H1 (cell line): ENCODE results near the gene MED12L. TPM values are rescaled to one million over a fixed set of nuclear protein-coding genes. Genes with fewer than 3 reads are reported as not detected.

Experiments used
- CTCF ChIA-PET: fragments of 300-600 bp; sonication (Branson Sonifier 250); formaldehyde crosslinking; loops from one replicate; lab custom pipeline; 2021; ENCODE audit not compliant: partially characterized antibody; lab: Charles Lee
- POLR2A ChIA-PET: fragments of 300-600 bp; sonication (Branson Sonifier 250); formaldehyde crosslinking; loops from one replicate; lab custom pipeline; 2021; ENCODE audit warnings: inconsistent platforms; ENCODE audit not compliant: partially characterized antibody; lab: Charles Lee
- DNase-seq, 2 experiments: peaks; one replicate each; pipeline versions ENCODE4 v3.0.0 to v3.0.0-alpha.2; 2010 to 2022; ENCODE audit warnings: low spot score in 2 of 2, low read depth in 1 of 2, mixed read lengths in 1 of 2
- FAIRE-seq: peaks from 2 replicates; lab custom pipeline; 2011; peaks lifted over from hg19 to GRCh38; lab: Jason Lieb, UNC
- H2AFZ ChIP-seq: 2 replicates; pipeline ENCODE4 v1.8.1; 2012; ENCODE audit warnings: low read length, inconsistent platforms
- H2AK5ac ChIP-seq: 2 replicates; pipeline ENCODE4 v1.6.1; 2013; ENCODE audit warnings: low read depth, low read length
- H2BK120ac ChIP-seq: replicated peaks from 2 replicates; pipeline ENCODE3; 2013; ENCODE audit warnings: low read depth, low read length, inconsistent platforms
- H2BK12ac ChIP-seq: 2 replicates; pipeline ENCODE4 v1.6.1; 2013; ENCODE audit warnings: low read depth, low read length
- H2BK15ac ChIP-seq: 2 replicates; pipeline ENCODE4 v1.6.1; 2013; ENCODE audit warnings: low read length
- H2BK20ac ChIP-seq: 2 replicates; pipeline ENCODE4 v1.6.1; 2013; ENCODE audit warnings: low read length
- H2BK5ac ChIP-seq: 2 replicates; pipeline ENCODE4 v1.6.1; 2013; ENCODE audit warnings: low read depth, low read length
- H3K14ac ChIP-seq: 2 replicates; pipeline ENCODE4 v1.6.1; 2013; ENCODE audit warnings: inconsistent platforms; ENCODE audit not compliant: insufficient read length
- H3K18ac ChIP-seq: 2 replicates; pipeline ENCODE4 v1.6.1; 2013; ENCODE audit warnings: low read length; ENCODE audit errors: extremely low read depth
- H3K23ac ChIP-seq: 2 replicates; pipeline ENCODE4 v1.6.1; 2013; ENCODE audit warnings: inconsistent platforms; ENCODE audit not compliant: insufficient read length
- H3K23me2 ChIP-seq: 2 replicates; pipeline ENCODE4 v1.6.1; 2013; ENCODE audit warnings: low read depth, low read length
- H3K27ac ChIP-seq: 2 replicates; pipeline ENCODE4 v1.6.1; 2011; ENCODE audit warnings: low read depth, low read length, inconsistent platforms
- H3K27me3 ChIP-seq, 4 experiments: replicated peaks in 1 of 4; 1 replicate in 1 of 4; 2 replicates in 3 of 4; pipeline versions ENCODE4 v1.6.1 to v1.8.1; 2011 to 2013; ENCODE audit warnings: low read length in 3 of 4, mild to moderate bottlenecking in 3 of 4, inconsistent platforms in 2 of 4, mixed read lengths in 2 of 4, moderate library complexity in 1 of 4; ENCODE audit not compliant: control insufficient read depth in 3 of 4, insufficient read depth in 3 of 4; ENCODE audit errors: extremely low read depth in 1 of 4
- H3K36me3 ChIP-seq, 4 experiments: 2 replicates each; pipeline versions ENCODE4 v1.6.1 to v1.8.1; 2011 to 2013; ENCODE audit warnings: mild to moderate bottlenecking in 4 of 4, low read length in 3 of 4, moderate library complexity in 2 of 4, control low read depth in 1 of 4, inconsistent platforms in 1 of 4; ENCODE audit not compliant: insufficient read depth in 4 of 4, control insufficient read depth in 2 of 4
- H3K4ac ChIP-seq: replicated peaks from 2 replicates; pipeline ENCODE3; 2013; ENCODE audit warnings: low read length, low read depth, mixed read lengths, inconsistent platforms; ENCODE audit not compliant: insufficient read length
- H3K4me1 ChIP-seq, 4 experiments: replicated peaks in 1 of 4; 1 replicate in 1 of 4; 2 replicates in 3 of 4; pipeline versions ENCODE4 v1.6.1 to v1.8.1; 2011 to 2013; ENCODE audit warnings: low read length in 3 of 4, inconsistent platforms in 2 of 4, mixed read lengths in 1 of 4; ENCODE audit not compliant: insufficient read depth in 4 of 4, control insufficient read depth in 3 of 4
- H3K4me2 ChIP-seq, 2 experiments: 2 replicates each; pipeline versions ENCODE4 v1.6.1 to v1.8.1; 2011 to 2013; ENCODE audit warnings: low read depth in 2 of 2, low read length in 2 of 2, control low read depth in 1 of 2, inconsistent platforms in 1 of 2, mild to moderate bottlenecking in 1 of 2; ENCODE audit not compliant: insufficient read depth in 1 of 2
- H3K4me3 ChIP-seq, 4 experiments: fragments of 200-600, 300-600 bp in 1 of 4; sonication (generic), shearing (Covaris generic), sonication (Bioruptor Twin) in 1 of 4; 2 replicates each; pipeline versions ENCODE4 v1.5.1 to v1.8.1; 2011 to 2016; ENCODE audit warnings: low read length in 4 of 4, low read depth in 3 of 4, control low read depth in 2 of 4, inconsistent platforms in 2 of 4, mild to moderate bottlenecking in 2 of 4, mixed read lengths in 1 of 4, moderate library complexity in 1 of 4; ENCODE audit not compliant: insufficient read depth in 2 of 4; ENCODE audit errors: extremely low read depth in 1 of 4
- H3K56ac ChIP-seq: replicated peaks from 2 replicates; pipeline ENCODE3; 2013; ENCODE audit warnings: low read depth, mild to moderate bottlenecking, mixed read lengths, low read length, inconsistent platforms; ENCODE audit not compliant: insufficient read length
- H3K79me1 ChIP-seq: 2 replicates; pipeline ENCODE4 v1.6.1; 2013; ENCODE audit warnings: low read depth, low read length, control low read depth
- H3K79me2 ChIP-seq, 2 experiments: 2 replicates each; pipeline versions ENCODE4 v1.6.1 to v1.8.1; 2012 to 2013; ENCODE audit warnings: low read length in 2 of 2, mild to moderate bottlenecking in 2 of 2, inconsistent platforms in 1 of 2; ENCODE audit not compliant: insufficient read depth in 2 of 2, control insufficient read depth in 1 of 2
- H3K9ac ChIP-seq, 4 experiments: replicated peaks in 1 of 4; 1 replicate in 1 of 4; 2 replicates in 3 of 4; pipeline versions ENCODE4 v1.6.1 to v1.8.1; 2011 to 2013; ENCODE audit warnings: low read depth in 3 of 4, low read length in 3 of 4, control low read depth in 2 of 4, mild to moderate bottlenecking in 2 of 4, moderate library complexity in 2 of 4, inconsistent platforms in 1 of 4; ENCODE audit errors: extremely low read depth in 1 of 4
- H3K9me3 ChIP-seq, 2 experiments: 2 replicates each; pipeline versions ENCODE4 v1.6.1 to v1.8.1; 2012 to 2013; ENCODE audit warnings: mild to moderate bottlenecking in 2 of 2, moderate library complexity in 2 of 2, control low read depth in 1 of 2, inconsistent platforms in 1 of 2, low read depth in 1 of 2, low read length in 1 of 2, mixed read lengths in 1 of 2; ENCODE audit not compliant: insufficient read depth in 2 of 2
- H4K20me1 ChIP-seq, 2 experiments: replicated peaks in 1 of 2; 2 replicates each; pipeline versions ENCODE3 to v1.8.1; 2011 to 2013; ENCODE audit warnings: inconsistent platforms in 2 of 2, low read length in 2 of 2, mild to moderate bottlenecking in 1 of 2; ENCODE audit not compliant: insufficient read depth in 2 of 2, control insufficient read depth in 1 of 2
- H4K5ac ChIP-seq: 2 replicates; pipeline ENCODE4 v1.6.1; 2013; ENCODE audit warnings: low read length, low read depth, mixed read lengths, inconsistent platforms; ENCODE audit not compliant: insufficient read length
- H4K8ac ChIP-seq: 2 replicates; pipeline ENCODE4 v1.8.0; 2013; ENCODE audit warnings: mild to moderate bottlenecking, moderate library complexity, low read length, inconsistent platforms; ENCODE audit not compliant: insufficient read depth; ENCODE audit errors: extremely low read depth
- H4K91ac ChIP-seq: replicated peaks from 2 replicates; pipeline ENCODE3; 2013; ENCODE audit warnings: low read length, mixed read lengths, inconsistent platforms; ENCODE audit not compliant: insufficient read length
- BACH1 ChIP-seq: IDR thresholded peaks from 2 replicates; pipeline ENCODE4 v1.6.1; 2012; ENCODE audit warnings: low read length, improper control_type of control experiment
- CBX5 ChIP-seq: fragments of 300-800, 300-1000 bp; sonication (generic); IDR thresholded peaks from 2 replicates; pipeline ENCODE4 v1.7.1; 2016; ENCODE audit warnings: antibody characterized with exemption, low read length, low read depth
- CTBP2 ChIP-seq: IDR thresholded peaks from 2 replicates; pipeline ENCODE4 v1.7.0; 2011; ENCODE audit warnings: borderline replicate concordance, mild to moderate bottlenecking, moderate library complexity, mixed read lengths, low read length; ENCODE audit not compliant: insufficient read depth, insufficient read length
- EZH2 ChIP-seq: fragments of 200-600 bp; sonication (generic); IDR thresholded peaks from 2 replicates; pipeline ENCODE4 v1.7.1; 2012; ENCODE audit warnings: low read depth, mild to moderate bottlenecking, moderate library complexity, low read length, inconsistent platforms; ENCODE audit not compliant: severe bottlenecking
- HDAC6 ChIP-seq: IDR thresholded peaks from one replicate; pipeline ENCODE4 v1.7.1; 2012; ENCODE audit warnings: low read depth, mild to moderate bottlenecking, inconsistent platforms, low read length, moderate library complexity
- KDM4A ChIP-seq: IDR thresholded peaks from one replicate; pipeline ENCODE4 v1.7.1; 2012; ENCODE audit warnings: low read depth, mild to moderate bottlenecking, moderate library complexity, low read length, inconsistent platforms; ENCODE audit not compliant: severe bottlenecking
- POLR2AphosphoS5 ChIP-seq: IDR thresholded peaks from 2 replicates; pipeline ENCODE4 v1.6.1; 2011; ENCODE audit warnings: low read depth, low read length
- POU5F1 ChIP-seq: IDR thresholded peaks from 2 replicates; pipeline ENCODE4 v1.6.1; 2011; ENCODE audit warnings: low read depth, mild to moderate bottlenecking, low read length, moderate library complexity
- RFX5 ChIP-seq: IDR thresholded peaks from 2 replicates; pipeline ENCODE4 v1.6.1; 2011; ENCODE audit warnings: low read depth, low read length, improper control_type of control experiment, borderline replicate concordance
- RNF2 ChIP-seq: fragments of 200-900, 300-1000 bp; sonication (generic); IDR thresholded peaks from 2 replicates; pipeline ENCODE4 v1.7.1; 2016; ENCODE audit warnings: borderline replicate concordance, low read depth, mild to moderate bottlenecking, antibody characterized with exemption, low read length; ENCODE audit not compliant: poor library complexity, severe bottlenecking; ENCODE audit errors: missing control alignments
- SIX5 ChIP-seq: IDR thresholded peaks from 2 replicates; pipeline ENCODE4 v1.6.1; 2011; ENCODE audit warnings: mild to moderate bottlenecking, low read depth, low read length
- WGBS, 2 experiments: shearing (Covaris generic) in 1 of 2; methylation state at CpG; one replicate each; pipeline versions ENCODE4 v1.1.6 to v1.1.7; 2013 to 2015; ENCODE audit warnings: low lambda C conversion rate in 2 of 2, mixed read lengths in 2 of 2, inconsistent platforms in 1 of 2, low coverage in 1 of 2, missing lambda C conversion rate in 1 of 2; ENCODE audit not compliant: insufficient replicate concordance in 2 of 2, insufficient coverage in 1 of 2, insufficient read length in 1 of 2; ENCODE audit errors: extremely low coverage in 1 of 2, missing lambda C conversion rate in 1 of 2; 5-methylcytosine and 5-hydroxymethylcytosine counted together
- polyA plus RNA-seq, 7 experiments: library from polyadenylated mRNA; depleted of rRNA in 3 of 7; stranded (reverse) in 5 of 7; unstranded in 2 of 7; fragments of >200 nt in 5 of 7; fragments of 200-250 nt in 2 of 7; gene quantifications; 1 replicate in 5 of 7; 2 replicates in 1 of 7; 4 replicates in 1 of 7; pipeline versions ENCODE4 v1.2.1 to v1.2.3, GENCODE V29; 2011 to 2013; ENCODE audit warnings: missing spikeins in 2 of 7, mixed read lengths in 2 of 7
- total RNA-seq: library from RNA; stranded (reverse); fragmentation: NEBNext Ultra II Directional; extraction: Animal tissue kit (Norgen Biotek cat#: 25700); gene quantifications from 2 replicates; pipeline ENCODE4 v1.2.1, GENCODE V29; 2021
- TF ChIP-seq, protein P1 (sequence below): IDR thresholded peaks from 2 replicates; pipeline ENCODE4 v1.6.1; 2012; ENCODE audit warnings: inconsistent platforms
- TF ChIP-seq, protein P2 (sequence below): IDR thresholded peaks from 2 replicates; pipeline ENCODE4 v1.6.1; 2011; ENCODE audit warnings: low read depth, mild to moderate bottlenecking, low read length; ENCODE audit not compliant: insufficient read depth

MED12L gene
- total and polyA plus RNA-seq, 2 of the 8 experiments (the other 6 are each of a cell fraction or from before 2014, with no cell fraction given): 3.6 to 26.2 TPM

DNA sequence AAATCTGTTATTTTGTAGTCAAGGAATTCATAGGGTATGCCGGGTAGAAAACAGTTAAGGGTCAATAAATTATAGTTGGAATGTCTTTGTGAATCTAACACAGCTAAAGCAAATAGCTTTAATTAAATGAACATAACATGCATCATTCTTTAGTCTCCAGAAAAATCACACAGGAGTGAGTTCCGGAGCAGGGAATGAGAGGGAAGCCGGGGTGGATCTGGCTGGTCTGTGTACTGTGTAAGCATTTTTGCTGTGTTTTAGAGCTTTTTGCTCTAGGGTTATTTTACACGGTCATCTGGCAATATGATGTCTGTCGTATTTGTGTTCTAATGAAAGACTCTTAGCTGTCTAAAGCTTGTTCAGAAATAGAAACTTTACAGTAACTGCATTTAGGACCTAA lies 57.5 kb downstream of the MED12L start:
- Histone ChIP-seq H2BK120ac (no peak overlapping the region), H2BK12ac (no peak overlapping the region), H3K4me1 (peaks cover 2 to 14% (median 8%) of the 10 kb centered on the region in 4 experiments; a peak in 6 of 7 replicates), H3K79me2 (0 out of 4 replicates have a peak, but pooled peaks cover 0 to 6% of the 10 kb centered on the region in 2 experiments), H3K23me2 (no peaks in the 10 kb centered on the region), H3K14ac (no peak overlapping the region), H2AFZ (no peak overlapping the region), H3K9me3 (no peaks in the 10 kb centered on the region), H2BK15ac (no peak overlapping the region), H2AK5ac (no peak overlapping the region), H4K91ac (no peak overlapping the region), H3K36me3 (no peaks in the 10 kb centered on the region), H2BK20ac (no peak overlapping the region), H3K27ac (no peak overlapping the region), H3K18ac (no peak overlapping the region), H4K5ac (no peak overlapping the region), H3K23ac (no peak overlapping the region), H2BK5ac (no peak overlapping the region), H3K4me3 (no peak overlapping the region), H3K9ac (no peak overlapping the region), H4K8ac (no peak overlapping the region), H3K56ac (no peak overlapping the region), H4K20me1 (no peaks in the 10 kb centered on the region), H3K4me2 (no peak overlapping the region), H3K4ac (no peak overlapping the region), H3K27me3 (no peaks in the 10 kb centered on the region), H3K79me1 (no peaks in the 10 kb centered on the region)
- POLR2A ChIA-PET: interaction anchor here (1.0 to 1.2 kb wide), 2 partner anchors 29 to 57 kb away, joined by 3 to 4 read pairs; no protein-coding TSS in a partner anchor
- 84% methylated on average over 5 of the region's 5 CpGs; no CpG with 5 or more reads in 1 of the 2 experiments for WGBS, 2 experiments
- DNase-seq (no peak), FAIRE-seq (no peak)
- CTCF ChIA-PET: interaction anchor here (0.7 to 8.9 kb wide), 13 partner anchors 9 to 276 kb away, joined by 3 to 99 read pairs (median 7); partner anchors contain the start of gene MED12L
- TF ChIP-seq CBX5 (no peak), HDAC6 (no peak), EZH2 (no peak), BACH1 (no peak), KDM4A (no peak), CTBP2 (no peak), POLR2AphosphoS5 (no peak), RFX5 (no peak), POU5F1 (no peak), SIX5 (no peak), RNF2 (no peak)
- TF ChIP-seq, protein P1, sequence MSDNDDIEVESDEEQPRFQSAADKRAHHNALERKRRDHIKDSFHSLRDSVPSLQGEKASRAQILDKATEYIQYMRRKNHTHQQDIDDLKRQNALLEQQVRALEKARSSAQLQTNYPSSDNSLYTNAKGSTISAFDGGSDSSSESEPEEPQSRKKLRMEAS: no peak
- TF ChIP-seq, protein P2, sequence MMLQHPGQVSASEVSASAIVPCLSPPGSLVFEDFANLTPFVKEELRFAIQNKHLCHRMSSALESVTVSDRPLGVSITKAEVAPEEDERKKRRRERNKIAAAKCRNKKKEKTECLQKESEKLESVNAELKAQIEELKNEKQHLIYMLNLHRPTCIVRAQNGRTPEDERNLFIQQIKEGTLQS: no peak
